CD14-positive monocyte (primary cell): Measurements from ENCODE around the gene MISP. TPM values are rescaled to one million over a fixed set of nuclear protein-coding genes. Genes with fewer than 3 reads are reported as not detected.

Source experiments
- DNase-seq, 3 donors: peaks; one replicate each; pipeline ENCODE4 v3.0.0-alpha.2; 2011 to 2022
- H2AFZ ChIP-seq: 2 replicates; pipeline ENCODE4 v1.6.0; 2012; ENCODE audit warnings: mild to moderate bottlenecking, low read depth, low read length, inconsistent platforms; ENCODE audit not compliant: insufficient read depth, poor library complexity, severe bottlenecking
- H3K27ac ChIP-seq, 2 donors: 1 replicate in 1 of 2; 2 replicates in 1 of 2; pipeline ENCODE4 v1.5.1; 2012 to 2013; ENCODE audit warnings: low read length in 2 of 2, control low read depth in 1 of 2, inconsistent platforms in 1 of 2, low read depth in 1 of 2, mild to moderate bottlenecking in 1 of 2
- H3K27me3 ChIP-seq, 2 donors: one replicate each; pipeline versions ENCODE4 v1.6.0 to v1.6.1; 2011 to 2013; ENCODE audit warnings: low read length in 2 of 2; ENCODE audit not compliant: control insufficient read depth in 2 of 2, insufficient read depth in 2 of 2
- H3K36me3 ChIP-seq, 2 donors: replicated peaks in 1 of 2; 1 replicate in 1 of 2; 2 replicates in 1 of 2; pipeline versions ENCODE4 v1.5.1 to v1.6.1; 2012 to 2013; ENCODE audit warnings: low read length in 2 of 2, control low read depth in 1 of 2, inconsistent platforms in 1 of 2, mild to moderate bottlenecking in 1 of 2; ENCODE audit not compliant: insufficient read depth in 2 of 2, control insufficient read depth in 1 of 2
- H3K4me1 ChIP-seq, 2 donors: 1 replicate in 1 of 2; 2 replicates in 1 of 2; pipeline versions ENCODE4 v1.5.1 to v1.6.1; 2012 to 2013; ENCODE audit warnings: low read length in 2 of 2, control low read depth in 1 of 2, inconsistent platforms in 1 of 2, mild to moderate bottlenecking in 1 of 2, moderate library complexity in 1 of 2; ENCODE audit not compliant: insufficient read depth in 2 of 2, control insufficient read depth in 1 of 2
- H3K4me2 ChIP-seq: replicated peaks from 2 replicates; pipeline ENCODE3; 2012; ENCODE audit warnings: low read length, moderate library complexity, mild to moderate bottlenecking; ENCODE audit not compliant: poor library complexity, severe bottlenecking; ENCODE audit errors: extremely low read depth
- H3K4me3 ChIP-seq, 3 experiments: fragments of 200-600 bp in 1 of 3; sonication (generic) in 1 of 3; replicated peaks in 1 of 3; 1 replicate in 2 of 3; 2 replicates in 1 of 3; pipeline ENCODE4 v1.5.1; 2011 to 2013; ENCODE audit warnings: low read length in 3 of 3, mild to moderate bottlenecking in 3 of 3, control low read depth in 2 of 3, low read depth in 2 of 3, inconsistent platforms in 1 of 3, moderate library complexity in 1 of 3
- H3K79me2 ChIP-seq: 2 replicates; pipeline ENCODE4 v1.6.0; 2012; ENCODE audit warnings: mild to moderate bottlenecking, control low read depth, inconsistent platforms, low read length, moderate library complexity; ENCODE audit not compliant: insufficient read depth
- H3K9ac ChIP-seq: 2 replicates; pipeline ENCODE4 v1.6.0; 2017; ENCODE audit warnings: low read length, mild to moderate bottlenecking; ENCODE audit not compliant: insufficient read depth, poor library complexity, severe bottlenecking
- H3K9me3 ChIP-seq, 2 donors: replicated peaks in 1 of 2; 1 replicate in 1 of 2; 2 replicates in 1 of 2; pipeline versions ENCODE4 v1.5.1 to v1.6.1; 2012 to 2013; ENCODE audit warnings: low read length in 2 of 2, control low read depth in 1 of 2; ENCODE audit not compliant: control insufficient read depth in 1 of 2, insufficient read depth in 1 of 2
- H4K20me1 ChIP-seq: 2 replicates; pipeline ENCODE4 v1.6.0; 2012; ENCODE audit warnings: mild to moderate bottlenecking, low read length, control low read depth, moderate library complexity; ENCODE audit not compliant: insufficient read depth
- H3K27ac Mint-ChIP-seq, 7 donors: one replicate each; pipeline ENCODE4 v1.8.0; 2020; ENCODE audit warnings: mild to moderate bottlenecking in 7 of 7, mixed read lengths in 7 of 7, moderate library complexity in 6 of 7, inconsistent platforms in 2 of 7
- H3K27me3 Mint-ChIP-seq, 3 donors: one replicate each; pipeline ENCODE4 v1.8.0; 2021 to 2022; ENCODE audit warnings: low read depth in 3 of 3, mild to moderate bottlenecking in 3 of 3, mixed read lengths in 3 of 3, moderate library complexity in 3 of 3, inconsistent platforms in 1 of 3
- H3K36me3 Mint-ChIP-seq, 2 donors: one replicate each; pipeline ENCODE4 v1.8.0; 2020; ENCODE audit warnings: mixed read lengths in 2 of 2, inconsistent platforms in 1 of 2, mild to moderate bottlenecking in 1 of 2
- H3K4me1 Mint-ChIP-seq: one replicate; pipeline ENCODE4 v1.8.0; 2020; ENCODE audit warnings: mild to moderate bottlenecking, mixed read lengths
- H3K4me3 Mint-ChIP-seq, 2 donors: one replicate each; pipeline ENCODE4 v1.8.0; 2020; ENCODE audit warnings: mild to moderate bottlenecking in 2 of 2, mixed read lengths in 2 of 2, moderate library complexity in 1 of 2
- H3K9me3 Mint-ChIP-seq, 7 donors: one replicate each; pipeline ENCODE4 v1.8.0; 2020 to 2022; ENCODE audit warnings: mixed read lengths in 7 of 7, mild to moderate bottlenecking in 6 of 7, moderate library complexity in 6 of 7, inconsistent platforms in 2 of 7
- CTCF ChIP-seq: fragments of 200-600 bp; IDR thresholded peaks from one replicate; pipeline ENCODE4 v1.8.0; 2022; ENCODE audit warnings: antibody characterized with exemption, mild to moderate bottlenecking
- WGBS: methylation state at CpG from one replicate; pipeline ENCODE4 v1.1.5; 2013; ENCODE audit warnings: missing lambda C conversion rate; ENCODE audit not compliant: insufficient coverage; 5-methylcytosine and 5-hydroxymethylcytosine counted together
- intact Hi-C, 2 donors: fragments of 100-400 bp; cut with micrococcal nuclease; formaldehyde crosslinking; loops; one replicate each; pipeline versions ENCODE4 v1.15.0 to v1.15.1; 2023
- polyA plus RNA-seq, 3 donors: library from polyadenylated mRNA; depleted of rRNA in 1 of 3; unstranded in 2 of 3; stranded (reverse) in 1 of 3; fragments of 300-500 nt in 2 of 3; fragments of >200 nt in 1 of 3; fragmentation: Illumina TruSeq in 2 of 3; gene quantifications; 1 replicate in 2 of 3; 2 replicates in 1 of 3; pipeline ENCODE4 v1.2.3, GENCODE V29; 2012 to 2021

MISP gene
- polyA plus RNA-seq, 3 donors: not detected

DNA sequence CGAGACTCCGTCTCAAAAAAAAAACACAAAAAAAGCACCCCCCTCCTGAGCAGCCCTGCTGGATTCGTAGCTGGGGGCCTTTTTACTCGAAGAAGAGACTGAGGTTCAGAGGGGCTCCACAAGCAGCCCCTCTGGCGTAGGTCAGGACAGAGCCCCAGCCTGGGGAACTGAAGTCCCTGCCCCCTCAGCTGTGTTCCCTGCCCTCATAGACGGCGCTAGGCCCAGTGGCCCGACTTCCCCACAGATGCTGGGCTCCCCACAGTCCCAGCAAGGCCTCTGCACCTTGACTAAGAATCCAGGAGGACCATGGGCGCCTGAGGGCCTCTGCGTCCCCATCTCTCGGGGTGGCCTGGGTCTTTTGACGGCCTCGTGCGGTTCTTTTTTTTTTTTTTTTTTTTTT is 1.1 kb upstream of the MISP start:
- no peak for TF ChIP-seq CTCF
- H3K4me3 ChIP-seq: no peak overlapping the region
- no peak overlapping the region for H3K27ac ChIP-seq
- no peak overlapping the region for H2AFZ ChIP-seq
- H3K79me2 ChIP-seq: no peaks in the 10 kb centered on the region
- no peak for DNase-seq
- H3K4me1 ChIP-seq: peaks cover 15 to 17% of the 10 kb centered on the region in 2 donors
- no peak overlapping the region for H3K4me2 ChIP-seq
- no peaks in the 10 kb centered on the region for H3K36me3 ChIP-seq
- peaks cover 7 to 28% of the 10 kb centered on the region in 2 donors for H3K9me3 ChIP-seq
- intact Hi-C loops: no loop called here
- Mint-ChIP-seq H3K27ac (no peak overlapping the region), H3K4me1 (peaks cover 20% of the 10 kb centered on the region), H3K27me3 (peaks cover 2 to 8% (median 3%) of the 10 kb centered on the region in 3 donors), H3K36me3 (no peaks in the 10 kb centered on the region), H3K4me3 (no peak overlapping the region), H3K9me3 (peaks cover 12 to 32% (median 16%) of the 10 kb centered on the region in 7 donors)
- WGBS: 89% methylated on average over 9 of the region's 14 CpGs
- H3K9ac ChIP-seq: no peak overlapping the region
- H3K27me3 ChIP-seq: no peaks in the 10 kb centered on the region
- no peaks in the 10 kb centered on the region for H4K20me1 ChIP-seq

DNA sequence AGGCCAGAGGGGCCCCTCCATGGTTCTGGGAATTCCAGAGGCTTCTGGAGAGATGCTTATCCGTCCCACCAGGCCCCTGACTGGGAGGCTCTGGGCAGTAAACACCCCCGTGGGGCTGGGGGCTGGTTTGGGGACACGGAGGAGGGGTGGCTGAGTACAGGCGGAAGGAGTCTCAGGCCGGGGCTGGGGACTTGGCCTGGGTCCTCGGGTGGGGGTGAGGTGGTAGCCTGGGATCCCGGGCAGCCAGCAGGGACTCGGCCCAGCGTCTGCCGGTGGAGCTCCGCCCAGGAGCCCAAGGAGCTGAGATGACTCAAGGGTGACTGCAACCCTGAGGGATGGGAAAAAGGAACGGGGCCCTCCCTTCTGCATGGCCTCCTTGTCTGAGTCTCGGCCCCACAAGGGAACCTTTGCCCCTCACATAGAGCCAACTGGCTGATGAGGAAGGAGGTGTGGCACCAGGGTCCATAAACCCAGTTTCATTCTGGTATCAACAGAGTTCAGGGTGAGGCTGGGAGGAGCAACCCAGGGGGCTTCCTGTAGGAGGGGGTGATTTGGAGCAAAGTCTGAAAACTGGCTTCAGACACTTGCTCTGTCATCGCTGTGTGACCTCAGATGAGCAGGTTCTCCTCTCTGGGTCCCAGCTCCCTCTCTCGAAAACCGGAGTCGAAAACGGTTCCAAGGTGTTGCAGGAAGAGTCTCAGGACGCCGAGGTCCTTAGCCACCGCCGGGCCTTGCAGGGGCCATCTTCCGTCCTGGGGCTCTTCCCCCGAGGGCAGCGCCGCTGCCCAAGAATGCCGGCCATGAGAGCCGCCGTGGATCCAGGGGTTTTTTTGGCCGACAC is 809 bp downstream of the MISP start:
- peaks cover 2 to 12% (median 4%) of the 10 kb centered on the region in 3 donors for H3K27me3 Mint-ChIP-seq
- no peak for TF ChIP-seq CTCF
- WGBS: 66% methylated on average over 20 of the region's 30 CpGs
- H3K27me3 ChIP-seq: no peaks in the 10 kb centered on the region
- H3K27ac Mint-ChIP-seq: peak overlapping the region in 5 of 7 donors; percentile 25 to 72 (median 35)
- no peak overlapping the region for H2AFZ ChIP-seq
- H3K36me3 Mint-ChIP-seq: no peaks in the 10 kb centered on the region
- peaks cover 20% of the 10 kb centered on the region for H3K4me1 Mint-ChIP-seq
- peaks cover 7 to 21% (median 10%) of the 10 kb centered on the region in 7 donors for H3K9me3 Mint-ChIP-seq
- no peaks in the 10 kb centered on the region for H3K36me3 ChIP-seq
- H3K4me2 ChIP-seq: no peak overlapping the region
- no peak overlapping the region for H3K4me3 Mint-ChIP-seq
- peaks cover 7 to 23% of the 10 kb centered on the region in 2 donors for H3K9me3 ChIP-seq
- peak; percentile 39 to 70 (median 57) for DNase-seq
- no peaks in the 10 kb centered on the region for H3K79me2 ChIP-seq
- no peaks in the 10 kb centered on the region for H4K20me1 ChIP-seq
- no peak overlapping the region for H3K4me3 ChIP-seq
- H3K9ac ChIP-seq: no peak overlapping the region
- H3K27ac ChIP-seq: no peak overlapping the region
- intact Hi-C loops: no loop called here
- H3K4me1 ChIP-seq: peaks cover 15 to 17% of the 10 kb centered on the region in 2 donors
